ENCODE measurements around the gene CAPZB.
A peak's percentile ranks its signal among the peaks of the same experiment; 100 is the strongest.

The CAPZB gene

GRCh38 chr1:19357299-19357986 lies 127.9 kb downstream of the CAPZB start:
- Mint-ChIP-seq H3K27ac (no peak overlapping the region), H3K36me3 (ENCODE audit: low read depth) (peaks cover 28% of the 10 kb centered on the region), H3K9me3 (no peaks in the 10 kb centered on the region), H3K27me3 (no peaks in the 10 kb centered on the region), H3K4me1 (peaks cover 30% of the 10 kb centered on the region), H3K4me3 (no peak overlapping the region)
- DNase-seq (no peak), ATAC-seq (no peak)

DNA sequence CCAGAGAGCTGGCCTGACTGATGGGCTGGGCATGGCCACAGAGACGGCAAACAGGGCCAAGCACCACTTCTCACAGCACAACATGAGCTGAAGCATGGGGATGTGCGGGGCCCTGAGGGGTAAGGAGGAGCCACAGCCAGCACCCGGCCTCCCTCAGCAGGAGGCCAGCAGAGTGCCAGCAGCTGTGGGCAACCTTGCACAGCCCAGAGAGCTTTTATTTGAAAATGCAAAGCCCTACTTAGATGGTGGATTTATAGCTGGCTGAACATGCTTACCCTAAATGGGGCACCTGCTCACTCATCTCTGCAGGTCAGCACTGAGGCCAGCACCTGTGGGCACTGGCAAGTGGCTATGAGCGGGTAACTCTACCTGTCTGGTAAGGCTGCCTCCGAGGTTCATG lies 129.1 kb downstream of the CAPZB start:
- peaks cover 33% of the 10 kb centered on the region for H3K36me3 Mint-ChIP-seq (ENCODE audit: low read depth)
- no peaks in the 10 kb centered on the region for H3K9me3 Mint-ChIP-seq
- H3K27me3 Mint-ChIP-seq = no peaks in the 10 kb centered on the region

GRCh38 chr1:19354531-19354981 lies 130.8 kb downstream of the CAPZB start:
- no peak for DNase-seq
- Mint-ChIP-seq H3K36me3 (ENCODE audit: low read depth) (peaks cover 36% of the 10 kb centered on the region), H3K27me3 (no peaks in the 10 kb centered on the region)

More for the DNA sequence above, 129.1 kb downstream of the CAPZB start:
- no peak for DNase-seq
- no peak for ATAC-seq
- Mint-ChIP-seq H3K4me3 (no peak overlapping the region), H3K27ac (no peak overlapping the region), H3K4me1 (peaks cover 19% of the 10 kb centered on the region)

DNA sequence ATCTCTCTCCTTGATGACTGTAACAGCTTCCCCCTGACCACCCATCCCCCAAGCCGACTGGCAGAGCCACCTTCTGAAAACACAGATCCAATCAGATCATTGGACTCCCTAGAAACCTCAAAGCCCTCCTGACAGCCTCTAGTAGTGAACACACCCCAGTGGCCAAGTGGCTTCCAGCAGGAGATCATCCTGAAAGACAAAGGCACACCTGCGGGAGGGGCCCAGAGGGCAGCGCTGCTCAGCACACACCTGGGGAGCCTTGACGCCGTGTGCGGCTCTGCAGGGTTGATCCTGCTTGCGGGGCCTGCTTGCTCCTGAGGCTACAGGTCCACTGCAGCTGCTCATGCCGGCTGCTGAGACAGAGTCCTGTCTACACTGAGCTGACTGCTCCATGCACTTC lies 131.7 kb downstream of the CAPZB start:
- H3K4me3 Mint-ChIP-seq = no peak overlapping the region
- H3K27me3 Mint-ChIP-seq = no peaks in the 10 kb centered on the region
- no peak for ATAC-seq
- H3K27ac Mint-ChIP-seq = no peak overlapping the region
- H3K4me1 Mint-ChIP-seq = no peaks in the 10 kb centered on the region
- H3K36me3 Mint-ChIP-seq (ENCODE audit: low read depth) = peaks cover 36% of the 10 kb centered on the region
- no peaks in the 10 kb centered on the region for H3K9me3 Mint-ChIP-seq
- DNase-seq = no peak

More at GRCh38 chr1:19354531-19354981, 130.8 kb downstream of the CAPZB start:
- no peak overlapping the region for H3K27ac Mint-ChIP-seq
- no peaks in the 10 kb centered on the region for H3K9me3 Mint-ChIP-seq
- peaks cover 2% of the 10 kb centered on the region for H3K4me1 Mint-ChIP-seq
- ATAC-seq = no peak
- H3K4me3 Mint-ChIP-seq = no peak overlapping the region

GRCh38 chr1:19352839-19353238 lies 132.5 kb downstream of the CAPZB start:
- no peaks in the 10 kb centered on the region for H3K27me3 Mint-ChIP-seq
- H3K36me3 Mint-ChIP-seq (ENCODE audit: low read depth) = peaks cover 35% of the 10 kb centered on the region
- DNase-seq (no peak), ATAC-seq (no peak)
- no peak overlapping the region for H3K27ac Mint-ChIP-seq
- H3K4me3 Mint-ChIP-seq = no peak overlapping the region
- no peaks in the 10 kb centered on the region for H3K4me1 Mint-ChIP-seq
- H3K9me3 Mint-ChIP-seq = no peaks in the 10 kb centered on the region

- Mint-ChIP-seq H3K27me3 (no peaks in the 10 kb centered on the region), H3K4me1 (no peaks in the 10 kb centered on the region), H3K36me3 (ENCODE audit: low read depth) (peaks cover 32% of the 10 kb centered on the region), H3K27ac (no peak overlapping the region), H3K9me3 (no peaks in the 10 kb centered on the region), H3K4me3 (no peak overlapping the region)
- ATAC-seq (no peak), DNase-seq (no peak)
Observed at GRCh38 chr1:19351873-19352272, 133.5 kb downstream of the CAPZB start.

- Mint-ChIP-seq H3K27ac (peak overlapping the region; percentile 40), H3K4me3 (no peak overlapping the region), H3K27me3 (no peaks in the 10 kb centered on the region), H3K9me3 (no peaks in the 10 kb centered on the region), H3K36me3 (ENCODE audit: low read depth) (peaks cover 27% of the 10 kb centered on the region), H3K4me1 (no peaks in the 10 kb centered on the region)
- DNase-seq (no peak), ATAC-seq (no peak)
Observed at GRCh38 chr1:19350566-19350965, 134.8 kb downstream of the CAPZB start.

DNA sequence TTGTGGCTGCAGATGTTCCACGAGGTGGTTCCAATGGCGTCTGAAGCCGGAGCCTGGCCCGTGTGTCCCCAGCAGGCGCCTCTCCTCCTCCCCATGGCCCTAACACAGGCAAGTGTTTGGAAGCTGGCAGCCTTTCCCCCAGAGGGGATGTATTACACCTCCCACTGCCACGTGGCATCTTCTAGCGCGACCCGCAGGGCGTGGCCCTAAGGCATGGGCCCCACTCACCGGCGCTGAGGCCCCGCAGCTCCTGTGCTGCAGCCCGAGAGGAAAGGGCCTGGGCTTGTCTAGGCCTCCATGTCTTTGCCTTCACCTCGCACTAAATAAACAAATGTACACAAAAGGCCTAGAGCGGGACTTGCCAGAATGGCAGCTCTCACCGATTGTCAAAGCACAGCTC lies 135.3 kb downstream of the CAPZB start:
- no peak for DNase-seq
- Mint-ChIP-seq H3K27me3 (no peaks in the 10 kb centered on the region), H3K4me3 (no peak overlapping the region), H3K4me1 (no peaks in the 10 kb centered on the region), H3K36me3 (ENCODE audit: low read depth) (peaks cover 25% of the 10 kb centered on the region), H3K27ac (peak overlapping the region; percentile 40), H3K9me3 (no peaks in the 10 kb centered on the region)
- no peak for ATAC-seq

GRCh38 chr1:19348441-19349198 lies 136.7 kb downstream of the CAPZB start:
- no peak for DNase-seq
- Mint-ChIP-seq H3K36me3 (ENCODE audit: low read depth) (peaks cover 19% of the 10 kb centered on the region), H3K27ac (no peak overlapping the region), H3K4me3 (no peak overlapping the region), H3K4me1 (no peaks in the 10 kb centered on the region), H3K27me3 (no peaks in the 10 kb centered on the region), H3K9me3 (no peaks in the 10 kb centered on the region)
- no peak for ATAC-seq

DNA sequence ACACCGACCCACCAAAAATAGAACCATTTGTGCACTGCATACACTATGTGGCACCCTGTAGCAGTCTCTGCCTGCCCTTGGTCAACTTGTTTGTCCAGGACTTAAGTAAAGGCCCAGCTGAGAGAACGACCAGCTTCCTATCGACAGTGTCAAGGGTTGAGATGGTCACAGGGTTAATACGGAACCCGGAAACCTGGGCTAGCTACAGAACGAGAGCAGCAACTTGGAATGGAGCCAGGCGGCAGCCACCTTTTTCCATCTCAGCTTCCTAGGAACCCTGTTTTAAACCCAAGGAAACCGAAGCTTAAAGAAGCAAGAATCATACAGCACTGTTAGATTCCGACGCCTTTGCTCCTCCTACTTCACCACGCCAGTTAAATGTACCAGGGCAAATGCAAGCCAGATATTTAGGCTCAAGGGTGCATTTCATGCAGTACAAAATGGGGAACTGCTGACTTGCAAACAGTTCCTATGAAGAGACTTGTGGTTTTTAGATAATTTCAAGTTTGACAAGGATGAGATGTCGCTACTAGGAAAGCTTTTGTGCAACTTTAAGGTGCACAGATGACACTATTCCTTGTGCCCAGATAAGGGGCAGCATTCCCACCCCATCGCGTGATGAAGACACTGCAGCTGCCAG lies 137.7 kb downstream of the CAPZB start:
- peaks cover 16% of the 10 kb centered on the region for H3K36me3 Mint-ChIP-seq (ENCODE audit: low read depth)
- ATAC-seq = no peak
- H3K27me3 Mint-ChIP-seq = no peaks in the 10 kb centered on the region
- no peak overlapping the region for H3K4me3 Mint-ChIP-seq
- H3K27ac Mint-ChIP-seq = no peak overlapping the region
- H3K9me3 Mint-ChIP-seq = no peaks in the 10 kb centered on the region
- H3K4me1 Mint-ChIP-seq = no peaks in the 10 kb centered on the region
- no peak for DNase-seq

DNA sequence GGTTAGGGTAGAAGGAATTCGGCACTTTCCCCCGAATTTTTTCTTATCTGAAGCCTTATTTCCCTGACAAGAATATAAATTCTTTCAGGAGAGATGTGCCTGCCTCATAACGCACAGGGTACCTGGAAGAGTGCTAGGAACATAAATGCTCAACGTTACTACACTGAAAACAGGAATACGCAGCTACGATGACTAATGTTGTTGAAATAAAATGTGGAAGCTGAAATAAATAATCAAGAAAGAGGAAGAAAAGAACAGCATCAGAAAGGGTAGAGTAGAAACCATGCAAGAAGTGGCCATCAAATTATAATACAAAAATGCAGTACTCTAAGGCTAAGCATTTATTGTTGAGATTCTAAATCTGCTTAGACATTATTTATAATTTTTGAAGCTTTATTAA lies 139.3 kb downstream of the CAPZB start:
- H3K4me3 Mint-ChIP-seq = no peak overlapping the region
- peaks cover 5% of the 10 kb centered on the region for H3K4me1 Mint-ChIP-seq
- no peaks in the 10 kb centered on the region for H3K27me3 Mint-ChIP-seq
- ATAC-seq (no peak), DNase-seq (no peak)
- no peaks in the 10 kb centered on the region for H3K9me3 Mint-ChIP-seq
- peaks cover 18% of the 10 kb centered on the region for H3K36me3 Mint-ChIP-seq (ENCODE audit: low read depth)
- no peak overlapping the region for H3K27ac Mint-ChIP-seq

DNA sequence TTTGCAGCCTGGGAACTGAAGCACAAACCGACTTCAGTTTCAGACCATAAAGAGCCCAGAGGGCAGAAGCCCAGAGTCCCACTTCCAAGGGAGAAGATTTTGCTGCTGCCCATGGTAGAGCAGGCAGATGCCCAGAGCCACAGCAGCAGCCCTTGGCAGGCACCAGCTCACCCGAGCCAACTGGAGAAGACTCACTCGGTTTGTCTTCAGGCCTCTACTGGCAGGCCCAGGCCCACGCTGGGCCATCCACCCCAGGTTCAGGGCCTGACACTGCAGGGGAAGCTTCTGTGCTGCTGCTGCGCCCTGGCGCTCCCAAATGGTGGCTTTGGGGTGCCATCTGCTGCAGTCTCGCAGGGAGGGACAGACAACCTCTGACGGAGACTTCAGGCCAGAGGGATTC lies 139.9 kb downstream of the CAPZB start:
- Mint-ChIP-seq H3K27ac (no peak overlapping the region), H3K9me3 (no peaks in the 10 kb centered on the region), H3K4me3 (no peak overlapping the region), H3K36me3 (ENCODE audit: low read depth) (peaks cover 17% of the 10 kb centered on the region), H3K4me1 (peaks cover 5% of the 10 kb centered on the region), H3K27me3 (no peaks in the 10 kb centered on the region)
- DNase-seq = no peak
- no peak for ATAC-seq

DNA sequence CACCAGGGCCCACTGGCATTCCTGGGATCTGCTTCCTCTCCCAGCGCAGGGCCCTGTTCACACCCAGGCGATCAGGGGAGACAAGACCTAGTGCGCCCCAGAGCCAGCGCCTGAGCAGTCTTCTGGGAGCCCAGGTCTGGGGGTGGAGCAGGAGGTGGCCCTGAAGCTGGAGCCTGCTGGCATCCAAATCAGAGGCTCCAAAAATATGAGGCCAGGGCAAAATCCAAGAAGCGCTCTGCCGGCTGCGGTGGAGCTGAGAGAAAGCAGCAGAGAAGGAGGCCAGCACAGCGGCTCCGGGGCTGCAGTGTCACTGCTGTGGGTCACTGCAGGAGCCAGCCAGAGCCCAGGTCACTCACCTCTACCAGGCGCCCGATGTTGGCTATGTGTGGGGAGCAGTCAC lies 140.5 kb downstream of the CAPZB start:
- peaks cover 5% of the 10 kb centered on the region for H3K4me1 Mint-ChIP-seq
- H3K36me3 Mint-ChIP-seq (ENCODE audit: low read depth) = peaks cover 14% of the 10 kb centered on the region
- no peak overlapping the region for H3K4me3 Mint-ChIP-seq
- no peak for DNase-seq
- no peak for ATAC-seq
- no peaks in the 10 kb centered on the region for H3K27me3 Mint-ChIP-seq
- H3K9me3 Mint-ChIP-seq = no peaks in the 10 kb centered on the region
- H3K27ac Mint-ChIP-seq = no peak overlapping the region

DNA sequence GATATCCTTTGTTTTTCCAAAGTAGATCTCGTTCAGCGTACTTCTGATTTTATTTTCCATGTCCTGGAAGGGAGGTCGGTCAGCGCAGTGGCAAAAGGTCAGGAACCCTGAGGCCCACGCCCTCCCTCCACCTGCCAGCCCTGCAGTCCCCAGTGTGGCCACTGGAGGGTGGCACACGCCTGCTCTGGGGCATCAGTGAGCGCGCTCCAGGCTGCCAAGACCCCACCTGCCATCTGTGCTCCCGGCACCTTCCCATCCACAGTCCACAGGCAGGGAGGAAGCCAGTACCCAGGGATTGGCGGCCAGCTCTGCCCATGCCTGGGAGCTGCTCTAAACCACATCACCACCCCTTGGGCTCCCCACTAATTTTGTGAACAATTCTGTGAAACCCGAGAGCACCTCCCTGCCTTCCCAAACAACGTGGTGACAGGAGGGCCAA lies 140.9 kb downstream of the CAPZB start:
- Mint-ChIP-seq H3K4me3 (no peak overlapping the region), H3K36me3 (ENCODE audit: low read depth) (peaks cover 14% of the 10 kb centered on the region), H3K27me3 (no peaks in the 10 kb centered on the region), H3K9me3 (no peaks in the 10 kb centered on the region), H3K27ac (peak overlapping the region; percentile 18), H3K4me1 (peaks cover 5% of the 10 kb centered on the region)
- ATAC-seq (peak; percentile 56), DNase-seq (peak; percentile 61)
